Measurements from ENCODE around the gene FAHD1.

The FAHD1 gene

GRCh38 chr16:1784977-1785845, 41.8 kb upstream of the FAHD1 start:
- TF ChIP-seq POLR2A (IDR thresholded peaks at IDR 0.05; ENCODE audit: low read depth, low read length): no peak
- no peak for FAIRE-seq
- no peak for DNase-seq (ENCODE audit: insufficient read length, low spot score)

DNA sequence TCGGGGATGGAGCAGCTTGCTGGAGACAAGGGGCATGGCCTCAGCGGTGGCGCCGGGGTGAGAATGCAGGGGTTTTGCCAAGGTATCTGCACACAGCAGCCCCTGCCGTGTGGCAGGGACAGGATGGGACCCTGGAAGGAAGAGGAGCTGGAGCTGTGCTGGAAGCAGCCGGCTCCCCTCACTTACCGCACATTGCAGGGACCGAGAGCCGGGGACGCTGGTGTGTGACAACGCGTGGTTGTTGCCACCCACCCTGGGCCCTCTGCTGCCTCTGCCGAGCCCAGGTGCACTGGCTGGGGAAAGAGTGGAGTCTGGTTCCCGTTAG, 41.2 kb upstream of the FAHD1 start:
- no peak for TF ChIP-seq POLR2A (IDR thresholded peaks at IDR 0.05; ENCODE audit: low read depth, low read length)
- DNase-seq (ENCODE audit: insufficient read length, low spot score): no peak
- no peak for FAIRE-seq

DNA sequence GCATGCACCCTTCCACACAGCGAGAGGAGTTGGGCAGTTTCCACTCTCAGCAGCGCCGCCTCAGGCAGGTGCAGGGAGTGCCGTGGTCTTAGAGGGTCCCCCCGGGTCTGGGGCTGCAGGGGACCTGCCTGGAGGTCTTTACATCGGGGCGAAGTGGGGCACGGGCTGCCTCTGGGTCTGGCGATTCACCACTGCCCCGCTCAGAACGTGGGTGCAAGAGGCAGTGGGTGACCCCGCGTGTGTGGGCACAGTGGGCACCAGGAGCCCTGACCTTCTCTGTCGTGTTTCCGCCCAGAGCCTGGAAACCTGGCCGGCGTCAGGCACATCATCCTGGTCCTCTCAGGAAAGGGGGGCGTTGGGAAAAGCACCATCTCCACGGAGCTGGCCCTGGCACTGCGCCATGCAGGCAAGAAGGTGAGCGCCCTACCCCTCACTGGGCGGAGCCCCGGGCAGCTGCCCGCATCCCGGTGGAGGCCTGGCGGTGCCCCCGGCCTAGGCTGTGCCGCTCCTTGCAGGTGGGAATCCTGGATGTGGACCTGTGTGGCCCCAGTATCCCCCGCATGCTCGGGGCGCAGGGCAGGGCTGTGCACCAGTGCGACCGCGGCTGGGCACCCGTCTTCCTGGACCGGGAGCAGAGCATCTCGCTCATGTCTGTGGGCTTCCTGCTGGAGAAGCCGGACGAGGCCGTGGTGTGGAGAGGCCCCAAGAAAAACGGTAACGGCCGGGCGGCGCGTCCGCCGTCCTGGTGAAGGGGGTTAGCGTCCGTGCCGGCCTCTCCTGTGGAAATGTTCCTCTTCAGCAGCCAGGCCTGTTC, 40.6 kb upstream of the FAHD1 start:
- DNase-seq (ENCODE audit: insufficient read length, low spot score) (no peak), FAIRE-seq (no peak)
- TF ChIP-seq POLR2A (IDR thresholded peaks at IDR 0.05; ENCODE audit: low read depth, low read length): no peak

GRCh38 chr16:1787056-1787321, 40.0 kb upstream of the FAHD1 start:
- no peak for DNase-seq (ENCODE audit: insufficient read length, low spot score)
- TF ChIP-seq POLR2A (IDR thresholded peaks at IDR 0.05; ENCODE audit: low read depth, low read length): no peak
- FAIRE-seq: no peak

DNA sequence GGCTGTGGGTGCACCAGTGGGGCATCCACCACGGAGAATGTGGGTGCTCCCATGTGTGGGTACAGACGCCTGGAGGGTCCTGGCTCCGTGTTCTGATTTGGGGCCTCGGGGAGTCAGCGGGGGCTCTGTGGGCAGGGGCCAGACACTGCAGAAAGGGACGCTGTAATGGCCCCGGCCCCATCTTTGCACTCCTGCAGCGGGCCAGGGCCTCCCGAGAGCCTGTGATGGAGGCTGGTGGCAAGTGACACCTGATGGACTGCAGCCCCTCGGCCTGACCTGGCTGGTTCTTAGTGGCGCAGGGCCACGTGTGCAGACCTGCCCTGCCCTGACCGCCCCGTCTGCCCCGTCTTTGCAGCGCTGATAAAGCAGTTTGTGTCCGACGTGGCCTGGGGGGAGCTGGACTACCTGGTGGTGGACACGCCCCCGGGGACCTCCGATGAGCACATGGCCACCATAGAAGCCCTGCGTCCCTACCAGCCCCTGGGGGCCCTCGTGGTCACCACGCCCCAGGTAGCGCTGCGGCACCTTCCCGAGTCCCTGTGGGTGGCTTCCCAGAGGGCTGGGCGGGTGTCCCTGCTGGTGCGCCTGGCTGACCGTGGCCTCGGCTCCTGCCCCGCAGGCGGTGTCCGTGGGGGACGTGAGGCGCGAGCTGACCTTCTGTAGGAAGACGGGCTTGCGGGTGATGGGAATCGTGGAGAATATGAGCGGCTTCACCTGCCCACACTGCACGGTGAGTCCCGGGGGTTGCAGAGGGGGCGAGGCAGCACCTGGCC, 39.5 kb upstream of the FAHD1 start:
- DNase-seq (ENCODE audit: insufficient read length, low spot score) (no peak), FAIRE-seq (no peak)
- TF ChIP-seq POLR2A (IDR thresholded peaks at IDR 0.05; ENCODE audit: low read depth, low read length): no peak

DNA sequence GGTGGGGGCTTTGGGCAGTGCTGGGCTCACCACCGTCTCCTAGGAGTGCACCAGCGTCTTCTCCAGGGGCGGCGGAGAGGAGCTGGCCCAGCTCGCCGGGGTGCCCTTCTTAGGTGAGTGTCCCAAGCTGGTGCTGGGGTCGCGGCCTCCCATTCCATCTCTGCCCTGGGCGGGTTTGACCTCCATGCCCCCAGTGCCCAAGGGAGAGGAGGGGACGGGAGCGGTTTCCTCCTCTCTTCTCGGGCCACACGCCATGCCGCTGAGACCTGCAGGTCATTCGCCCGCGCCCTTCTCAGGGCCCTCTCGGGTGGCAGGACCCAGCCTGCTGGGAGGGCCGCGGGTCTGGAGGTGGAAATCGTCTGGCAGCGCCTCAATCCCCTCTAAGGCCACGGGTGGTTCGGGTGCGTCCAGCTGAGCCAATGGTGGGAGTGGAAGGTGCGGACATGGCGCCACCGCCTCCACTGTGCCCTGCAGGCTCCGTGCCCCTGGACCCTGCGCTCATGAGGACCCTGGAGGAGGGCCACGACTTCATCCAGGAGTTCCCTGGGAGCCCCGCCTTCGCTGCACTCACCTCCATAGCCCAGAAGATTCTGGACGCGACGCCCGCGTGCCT, 38.8 kb upstream of the FAHD1 start:
- FAIRE-seq: no peak

GRCh38 chr16:1788708-1789100, 38.3 kb upstream of the FAHD1 start:
- TF ChIP-seq POLR2A (IDR thresholded peaks at IDR 0.05; ENCODE audit: low read depth, low read length): no peak
- FAIRE-seq (no peak), DNase-seq (ENCODE audit: insufficient read length, low spot score) (no peak)

More for the DNA sequence above, 38.8 kb upstream of the FAHD1 start:
- TF ChIP-seq POLR2A (IDR thresholded peaks at IDR 0.05; ENCODE audit: low read depth, low read length): no peak
- no peak for DNase-seq (ENCODE audit: insufficient read length, low spot score)

GRCh38 chr16:1789643-1790045, 37.4 kb upstream of the FAHD1 start:
- FAIRE-seq (no peak), DNase-seq (ENCODE audit: insufficient read length, low spot score) (no peak)
- TF ChIP-seq POLR2A (IDR thresholded peaks at IDR 0.05; ENCODE audit: low read depth, low read length): no peak

- DNase-seq (ENCODE audit: insufficient read length, low spot score) (no peak), FAIRE-seq (no peak)
- TF ChIP-seq POLR2A (IDR thresholded peaks at IDR 0.05; ENCODE audit: low read depth, low read length): no peak
These were observed 36.8 kb upstream of the FAHD1 start for GRCh38 chr16:1790261-1790610.

DNA sequence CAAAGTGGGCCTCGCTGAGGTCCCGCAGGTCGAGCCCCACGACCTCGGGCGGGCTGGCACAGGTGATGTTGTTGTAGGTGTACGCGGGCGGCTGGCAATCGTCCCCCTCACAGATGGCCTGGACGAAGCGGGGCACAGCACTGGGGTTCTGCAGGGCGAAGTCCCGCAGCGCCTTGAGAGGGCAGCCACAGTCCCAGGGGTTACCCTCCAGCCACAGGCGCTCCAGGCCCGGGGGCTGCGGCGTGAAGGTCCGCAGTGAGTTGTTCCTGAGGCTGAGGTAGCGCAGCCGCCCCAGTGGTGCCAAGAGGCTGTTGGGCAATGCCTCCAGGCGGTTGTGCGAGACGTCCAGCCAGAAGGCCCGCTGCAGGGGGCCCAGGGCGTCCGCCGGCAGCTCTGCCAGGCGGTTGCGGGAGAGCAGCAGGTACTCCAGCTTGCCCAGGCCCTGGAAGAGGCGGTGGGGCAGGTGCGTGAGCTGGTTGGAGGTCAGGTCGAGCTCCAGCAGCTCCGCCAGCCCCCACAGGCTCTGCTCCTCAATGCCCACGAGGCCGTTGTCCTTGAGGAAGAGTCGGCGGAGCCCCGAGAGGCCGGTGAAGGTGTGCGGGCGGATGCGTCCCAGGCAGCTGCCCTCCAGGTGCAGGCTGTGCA, 36.3 kb upstream of the FAHD1 start:
- FAIRE-seq: no peak
- DNase-seq (ENCODE audit: insufficient read length, low spot score): no peak
- no peak for TF ChIP-seq POLR2A (IDR thresholded peaks at IDR 0.05; ENCODE audit: low read depth, low read length)

- TF ChIP-seq POLR2A (IDR thresholded peaks at IDR 0.05; ENCODE audit: low read depth, low read length): no peak
- DNase-seq (ENCODE audit: insufficient read length, low spot score): no peak
- no peak for FAIRE-seq
These were observed 35.6 kb upstream of the FAHD1 start for GRCh38 chr16:1791256-1791942.

DNA sequence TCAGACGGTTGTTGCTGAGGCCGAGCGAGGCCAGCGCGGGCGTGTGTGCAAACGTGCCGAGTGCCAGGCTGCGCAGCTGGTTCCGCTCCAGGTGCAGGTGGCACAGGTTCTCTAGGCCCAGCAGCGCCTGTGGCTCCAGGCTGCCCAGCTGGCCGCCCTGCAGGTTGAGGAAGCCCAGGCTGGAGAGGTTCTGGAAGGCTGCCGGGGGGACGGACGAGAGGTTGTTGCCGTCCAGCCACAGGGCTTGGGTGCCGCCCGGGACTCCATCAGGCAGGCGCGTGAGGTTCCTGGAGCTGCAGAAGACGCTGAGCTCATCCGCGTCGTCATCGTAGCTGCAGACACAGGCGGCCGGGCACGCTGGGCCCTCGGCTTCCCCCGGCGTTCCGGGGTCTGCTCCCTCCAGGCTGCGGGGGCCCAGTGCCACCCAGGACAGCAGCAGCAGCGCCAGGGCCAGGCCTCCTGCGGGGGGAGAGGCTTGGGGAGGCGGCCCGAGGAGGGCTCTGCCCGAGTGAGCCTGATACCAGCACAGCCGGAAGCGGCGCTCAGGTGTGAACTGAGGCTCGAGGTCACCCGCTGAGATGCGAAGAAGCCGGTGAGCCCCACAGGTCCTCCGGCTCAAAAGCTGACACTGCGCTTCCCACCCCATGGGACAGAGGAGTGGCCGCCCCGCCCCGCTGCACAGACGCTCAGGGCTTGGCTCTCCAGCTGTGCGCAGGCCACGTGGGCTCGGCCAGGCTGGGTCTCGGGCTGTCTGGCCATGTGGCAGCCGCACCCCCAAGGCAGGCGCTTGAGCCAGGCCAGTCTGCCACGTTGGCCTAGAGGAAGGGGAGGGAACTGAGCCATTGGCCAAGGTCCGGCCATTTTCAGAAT, 34.8 kb upstream of the FAHD1 start:
- FAIRE-seq (no peak), DNase-seq (ENCODE audit: insufficient read length, low spot score) (no peak)

More for the DNA sequence above, 34.8 kb upstream of the FAHD1 start:
- TF ChIP-seq POLR2A (IDR thresholded peaks at IDR 0.05; ENCODE audit: low read depth, low read length): no peak
